GM12878 (cell line): ENCODE data around the gene GCNT2. TPM values are rescaled to one million over a fixed set of nuclear protein-coding genes. Genes with fewer than 3 reads are reported as not detected.

Experiments used
- ATAC-seq: fragments of 200-7000 bp; cut with Tn5 transposase; 3 replicates; pipeline ENCODE4 v1.9.1; 2020; ENCODE audit warnings: mild to moderate bottlenecking, moderate library complexity
- BruUV-seq: library from RNA; stranded (reverse); fragments of 400-500 nt; replicated peaks from 2 replicates; lab custom pipeline; 2021; lab: Mats Ljungman, UMichigan
- CTCF ChIA-PET: fragments of 300-600 bp; sonication (Branson Sonifier 250); formaldehyde crosslinking; extraction: SDS; loops from one replicate; lab custom pipeline; 2021; ENCODE audit warnings: inconsistent platforms; lab: Yijun Ruan, JAX
- POLR2A ChIA-PET: fragments of 350-600 bp; formaldehyde crosslinking; extraction: SDS; loops from one replicate; lab custom pipeline; 2021; ENCODE audit warnings: inconsistent platforms; lab: Charles Lee
- RAD21 ChIA-PET: fragments of 300-600 bp; sonication (Branson Sonifier 250); formaldehyde crosslinking; loops from one replicate; lab custom pipeline; 2023; ENCODE audit warnings: antibody characterized with exemption; ENCODE audit not compliant: unreplicated experiment; lab: Charles Lee
- SMC1A ChIA-PET: fragments of 300-600 bp; sonication (Branson Sonifier 250); formaldehyde crosslinking; loops from one replicate; lab custom pipeline; 2023; ENCODE audit not compliant: unreplicated experiment, uncharacterized antibody; lab: Charles Lee
- DNase-seq: peaks from one replicate; pipeline ENCODE4 v3.0.0-alpha.2; 2011; ENCODE audit warnings: low read depth, low spot score
- FAIRE-seq: peaks from 3 replicates; lab custom pipeline; 2011; peaks lifted over from hg19 to GRCh38; lab: Jason Lieb, UNC
- H2AFZ ChIP-seq: 2 replicates; pipeline ENCODE4 v1.6.0; 2011; ENCODE audit warnings: low read depth, low read length, control low read depth; ENCODE audit not compliant: control insufficient read depth
- H3K27ac ChIP-seq: 2 replicates; pipeline ENCODE4 v1.5.1; 2011; ENCODE audit warnings: control low read depth; ENCODE audit not compliant: control insufficient read depth, insufficient read depth
- H3K27me3 ChIP-seq, 2 experiments: replicated peaks in 1 of 2; 2 replicates each; pipeline versions ENCODE4 v1.6.0 to v1.6.1; 2011; ENCODE audit warnings: low read length in 1 of 2; ENCODE audit not compliant: control insufficient read depth in 2 of 2, insufficient read depth in 2 of 2
- H3K36me3 ChIP-seq, 2 experiments: 2 replicates each; pipeline ENCODE4 v1.5.1; 2011; ENCODE audit warnings: low read length in 1 of 2; ENCODE audit not compliant: control insufficient read depth in 2 of 2, insufficient read depth in 2 of 2
- H3K4me1 ChIP-seq: 2 replicates; pipeline ENCODE4 v1.6.1; 2011; ENCODE audit warnings: mild to moderate bottlenecking, low read length, moderate library complexity, mixed read lengths; ENCODE audit not compliant: control insufficient read depth, insufficient read depth
- H3K4me2 ChIP-seq: 2 replicates; pipeline ENCODE4 v1.6.0; 2011; ENCODE audit warnings: control low read depth; ENCODE audit not compliant: control insufficient read depth, insufficient read depth
- H3K4me3 ChIP-seq: fragments of 200-600 bp; sonication (generic); 2 replicates; pipeline ENCODE4 v1.5.1; 2016
- H3K79me2 ChIP-seq: 2 replicates; pipeline ENCODE4 v1.6.0; 2011; ENCODE audit warnings: low read length; ENCODE audit not compliant: control insufficient read depth, insufficient read depth
- H3K9ac ChIP-seq: 2 replicates; pipeline ENCODE4 v1.8.0; 2011; ENCODE audit warnings: low read length, control low read depth, mixed read lengths; ENCODE audit not compliant: control insufficient read depth, insufficient read depth
- H3K9me3 ChIP-seq: replicated peaks from 3 replicates; pipeline ENCODE4 v1.5.1; 2011; ENCODE audit warnings: mild to moderate bottlenecking, low read length; ENCODE audit not compliant: control insufficient read depth, insufficient read depth
- H4K20me1 ChIP-seq: 2 replicates; pipeline ENCODE4 v1.6.0; 2011; ENCODE audit not compliant: control insufficient read depth, insufficient read depth
- ASH2L ChIP-seq: fragments of 300-600, 200-600 bp; sonication (generic); IDR thresholded peaks from 2 replicates; pipeline ENCODE4 v1.6.1; 2017; ENCODE audit warnings: low read depth, mild to moderate bottlenecking, borderline replicate concordance
- BCL11A ChIP-seq: IDR thresholded peaks from 2 replicates; pipeline ENCODE4 v1.6.1; 2011; ENCODE audit warnings: low read depth, low read length
- CHD4 ChIP-seq: fragments of 200-600 bp; sonication (generic); IDR thresholded peaks from 2 replicates; pipeline ENCODE4 v1.6.1; 2016; ENCODE audit warnings: mild to moderate bottlenecking
- ELK1 ChIP-seq: IDR thresholded peaks from 2 replicates; pipeline ENCODE4 v1.6.1; 2012; ENCODE audit warnings: low read depth, low read length, improper control_type of control experiment
- IKZF1 ChIP-seq: fragments of 450-650 bp; conservative IDR thresholded peaks from 2 replicates; pipeline ENCODE4 v1.6.1; 2017; ENCODE audit warnings: antibody characterized with exemption, mild to moderate bottlenecking
- IKZF2 ChIP-seq, 2 experiments: fragments of 450-650 bp; IDR thresholded peaks; 2 replicates each; pipeline ENCODE4 v1.6.1; 2017; ENCODE audit warnings: mild to moderate bottlenecking in 2 of 2, moderate library complexity in 2 of 2
- MTA2 ChIP-seq: fragments of 450-650 bp; IDR thresholded peaks from 2 replicates; pipeline ENCODE4 v1.6.1; 2016; ENCODE audit warnings: low read depth, mild to moderate bottlenecking, moderate library complexity
- NBN ChIP-seq: fragments of 450-650 bp; IDR thresholded peaks from 2 replicates; pipeline ENCODE4 v1.6.1; 2016
- NFYB ChIP-seq: IDR thresholded peaks from 2 replicates; pipeline ENCODE4 v1.6.1; 2011; ENCODE audit warnings: low read depth, mild to moderate bottlenecking, low read length, improper control_type of control experiment, moderate library complexity; ENCODE audit not compliant: insufficient read depth
- NKRF ChIP-seq: fragments of 450-650 bp; conservative IDR thresholded peaks from 2 replicates; pipeline ENCODE4 v1.6.1; 2017; ENCODE audit warnings: mild to moderate bottlenecking, moderate library complexity
- PKNOX1 ChIP-seq: fragments of 450-650 bp; IDR thresholded peaks from 2 replicates; pipeline ENCODE4 v1.6.1; 2016; ENCODE audit warnings: mild to moderate bottlenecking
- SMAD5 ChIP-seq: IDR thresholded peaks from 2 replicates; pipeline ENCODE4 v1.6.1; 2016; ENCODE audit warnings: antibody characterized with exemption, low read depth
- STAT3 ChIP-seq: IDR thresholded peaks from 2 replicates; pipeline ENCODE4 v1.6.1; 2011; ENCODE audit warnings: low read depth, low read length, improper control_type of control experiment
- SUZ12 ChIP-seq: fragments of 200-600 bp; sonication (generic); IDR thresholded peaks from one replicate; pipeline ENCODE4 v1.6.1; 2018; ENCODE audit warnings: antibody characterized with exemption, mild to moderate bottlenecking; ENCODE audit not compliant: unreplicated experiment
- USF1 ChIP-seq: IDR thresholded peaks from 2 replicates; pipeline ENCODE4 v1.6.1; 2011; ENCODE audit warnings: borderline replicate concordance, low read depth, mild to moderate bottlenecking, moderate library complexity, mixed read lengths, low read length; ENCODE audit not compliant: insufficient read depth; ENCODE audit errors: extremely low read length
- WRNIP1 ChIP-seq: IDR thresholded peaks from 2 replicates; pipeline ENCODE4 v1.6.1; 2011; ENCODE audit warnings: low read depth, low read length, improper control_type of control experiment, borderline replicate concordance
- ZNF384 ChIP-seq: IDR thresholded peaks from 2 replicates; pipeline ENCODE4 v1.6.1; 2012; ENCODE audit warnings: low read depth, mild to moderate bottlenecking, low read length, improper control_type of control experiment, borderline replicate concordance
- WGBS: methylation state at CpG from one replicate; pipeline ENCODE4 v1.1.6; 2016; ENCODE audit warnings: low lambda C conversion rate; ENCODE audit not compliant: insufficient replicate concordance, insufficient coverage; ENCODE audit errors: missing lambda C conversion rate; 5-methylcytosine and 5-hydroxymethylcytosine counted together
- in situ Hi-C: fragments of 300-500 bp; cut with MboI; formaldehyde crosslinking; loops from 9 replicates; pipeline ENCODE4 v1.14.3; 2018; ENCODE audit warnings: mixed read lengths
- intact Hi-C: fragments of 100-400 bp; cut with micrococcal nuclease; formaldehyde crosslinking; loops from one replicate; pipeline ENCODE4 v1.14.2; 2022; ENCODE audit not compliant: unreplicated experiment
- polyA plus RNA-seq, 11 experiments: library from polyadenylated mRNA; depleted of rRNA in 4 of 11; unstranded in 6 of 11; stranded (reverse) in 5 of 11; fragments of >200 nt; fragmentation: Nextera tagmentation in 4 of 11; fragmentation: Illumina TruSeq in 1 of 11; extraction: Ambion mirVana in 4 of 11; extraction: Trizol in 1 of 11; gene quantifications; 1 replicate in 1 of 11; 2 replicates in 10 of 11; pipeline versions ENCODE4 v1.2.1 to v1.2.3, GENCODE V29; 2011 to 2016; ENCODE audit warnings: inconsistent platforms in 2 of 11, missing spikeins in 2 of 11, low read depth in 1 of 11
- total RNA-seq, 4 experiments: library from RNA; depleted of rRNA in 3 of 4; stranded (reverse); fragments of >200 nt in 3 of 4; fragmentation: Illumina TruSeq in 1 of 4; extraction: Trizol in 1 of 4; gene quantifications; 2 replicates each; pipeline versions ENCODE4 v1.2.1 to v1.2.3, GENCODE V29; 2013 to 2021

The GCNT2 gene
- total and polyA plus RNA-seq, 10 of the 15 experiments (the other 5 are each of a cell fraction or from before 2014, with no cell fraction given), result 5.0 to 21.6 (median 11.9) TPM

- TF ChIP-seq USF1 (no peak), SMAD5 (no peak), ZNF384 (no peak), SUZ12 (no peak), BCL11A (no peak)
Observed at GRCh38 chr6:10641528-10641927, 120.4 kb downstream of the GCNT2 start (continued).

GRCh38 chr6:10643201-10643651, 122.1 kb downstream of the GCNT2 start:
- H2AFZ ChIP-seq, result no peak overlapping the region
- ATAC-seq (peak; percentile 87), DNase-seq (no peak)
- no peak for TF ChIP-seq ELK1
- peak; percentile 50 to 57; a peak in 2 of 4 replicates for TF ChIP-seq IKZF2 (IDR thresholded peaks at IDR 0.05)
- TF ChIP-seq NBN, result 0 out of 2 replicates have a peak, but pooled peaks have one; percentile 32
- no peak for TF ChIP-seq PKNOX1
- no peak for TF ChIP-seq NFYB
- TF ChIP-seq IKZF1, result peak; percentile 37
- TF ChIP-seq WRNIP1, result no peak
- no peak for TF ChIP-seq USF1
- no peak for TF ChIP-seq ASH2L
- no peak for TF ChIP-seq NKRF
- no peak for TF ChIP-seq MTA2
- no peak for TF ChIP-seq CHD4
- TF ChIP-seq STAT3, result no peak

More at GRCh38 chr6:10643201-10643651, 122.1 kb downstream of the GCNT2 start:
- no peaks in the 10 kb centered on the region for H3K79me2 ChIP-seq
- POLR2A ChIA-PET, result interaction anchor here (0.5 kb wide), 1 partner anchor 110 kb away, joined by 14 read pairs; no protein-coding TSS in a partner anchor
- H3K4me3 ChIP-seq, result no peak overlapping the region
- H4K20me1 ChIP-seq, result no peaks in the 10 kb centered on the region
- CTCF ChIA-PET, result interaction anchor here (1.0 to 1.9 kb wide), 2 partner anchors 14 to 136 kb away, joined by 4 read pairs; no protein-coding TSS in a partner anchor
- no TSS peak for BruUV-seq
- no peaks in the 10 kb centered on the region; the same call in 2 of the 3 replicates for H3K9me3 ChIP-seq
- H3K27ac ChIP-seq, result no peak overlapping the region
- SMC1A ChIA-PET, result interaction anchor here (0.8 to 1.4 kb wide), 3 partner anchors 10 to 44 kb away, joined by 3 read pairs; no protein-coding TSS in a partner anchor
- RAD21 ChIA-PET, result interaction anchor here (0.5 to 1.0 kb wide), 2 partner anchors 426 to 429 kb away, joined by 3 read pairs; no protein-coding TSS in a partner anchor
- H3K4me2 ChIP-seq, result 0 out of 2 replicates have a peak overlapping the region, but pooled peaks have one; percentile 23
- no peaks in the 10 kb centered on the region for H3K4me1 ChIP-seq
- in situ Hi-C loops, result no loop called here
- peak; percentile 13 for FAIRE-seq
- H3K9ac ChIP-seq, result no peak overlapping the region
- 47% methylated on average over 3 of the region's 3 CpGs for WGBS
- intact Hi-C loops, result no loop called here
- no peaks in the 10 kb centered on the region for H3K36me3 ChIP-seq
- no peaks in the 10 kb centered on the region for H3K27me3 ChIP-seq
